Caco-2 (cell line): ENCODE measurements around the gene TCF7L2. TPM values are rescaled to one million over a fixed set of nuclear protein-coding genes. Genes with fewer than 3 reads are reported as not detected.

Experiments
- BruUV-seq: library from RNA; stranded (reverse); fragments of 400-500 nt; replicated peaks from 2 replicates; lab custom pipeline; 2021; lab: Mats Ljungman, UMichigan
- CTCF ChIA-PET: fragments of 300-600 bp; sonication (Branson Sonifier 250); formaldehyde crosslinking; loops from one replicate; lab custom pipeline; 2022; ENCODE audit warnings: antibody characterized with exemption; lab: Charles Lee
- POLR2A ChIA-PET: fragments of 300-600 bp; sonication (Branson Sonifier 250); formaldehyde crosslinking; loops from one replicate; lab custom pipeline; 2022; ENCODE audit warnings: antibody characterized with exemption; lab: Charles Lee
- DNase-seq, 2 experiments: peaks; one replicate each; pipeline versions ENCODE4 v3.0.0 to v3.0.0-alpha.2; 2020 to 2022
- H3K27me3 ChIP-seq: replicated peaks from 2 replicates; pipeline ENCODE4 v1.6.0; 2011; ENCODE audit warnings: low read length; ENCODE audit not compliant: control insufficient read depth, insufficient read depth
- H3K36me3 ChIP-seq: 2 replicates; pipeline ENCODE4 v1.5.1; 2011; ENCODE audit warnings: low read length; ENCODE audit not compliant: control insufficient read depth, insufficient read depth
- H3K4me1 ChIP-seq: fragments of 250-450 bp; sonication (Bioruptor Pico); 2 replicates; pipeline ENCODE4 v1.5.1; 2020; ENCODE audit warnings: mild to moderate bottlenecking
- H3K4me3 ChIP-seq: 2 replicates; pipeline ENCODE4 v1.5.1; 2011; ENCODE audit warnings: low read depth, mild to moderate bottlenecking, control low read depth, low read length
- H3K9me3 ChIP-seq: fragments of 250-450 bp; sonication (Bioruptor Pico); 2 replicates; pipeline ENCODE4 v1.5.1; 2020; ENCODE audit warnings: mild to moderate bottlenecking, moderate library complexity
- H3K27ac Mint-ChIP-seq: one replicate; pipeline ENCODE4 v1.8.0; 2022; ENCODE audit warnings: mixed read lengths; ENCODE audit not compliant: unreplicated experiment
- H3K27me3 Mint-ChIP-seq: one replicate; pipeline ENCODE4 v1.8.0; 2022; ENCODE audit warnings: mixed read lengths; ENCODE audit not compliant: insufficient read depth, unreplicated experiment
- H3K36me3 Mint-ChIP-seq: one replicate; pipeline ENCODE4 v1.8.0; 2022; ENCODE audit warnings: mild to moderate bottlenecking, mixed read lengths; ENCODE audit not compliant: insufficient read depth, unreplicated experiment
- H3K4me1 Mint-ChIP-seq: one replicate; pipeline ENCODE4 v1.8.0; 2022; ENCODE audit warnings: low read depth, mixed read lengths; ENCODE audit not compliant: unreplicated experiment
- H3K4me3 Mint-ChIP-seq: one replicate; pipeline ENCODE4 v1.8.0; 2022; ENCODE audit warnings: mild to moderate bottlenecking, moderate library complexity, mixed read lengths; ENCODE audit not compliant: unreplicated experiment
- H3K9me3 Mint-ChIP-seq: one replicate; pipeline ENCODE4 v1.8.0; 2022; ENCODE audit warnings: mixed read lengths; ENCODE audit not compliant: unreplicated experiment
- CTCF ChIP-seq, 2 experiments: fragments of 200-600 bp in 1 of 2; IDR thresholded peaks; 1 replicate in 1 of 2; 2 replicates in 1 of 2; pipeline versions ENCODE4 v1.5.1 to v1.8.0; 2011 to 2022; ENCODE audit warnings: antibody characterized with exemption in 1 of 2, control low read depth in 1 of 2, inconsistent platforms in 1 of 2, low read depth in 1 of 2, low read length in 1 of 2, mild to moderate bottlenecking in 1 of 2, moderate library complexity in 1 of 2; ENCODE audit not compliant: insufficient read depth in 1 of 2, severe bottlenecking in 1 of 2, unreplicated experiment in 1 of 2
- intact Hi-C: fragments of 100-400 bp; cut with micrococcal nuclease; formaldehyde crosslinking; loops from one replicate; pipeline ENCODE4 v1.10.0; 2022; ENCODE audit not compliant: unreplicated experiment
- total RNA-seq: library from RNA; stranded (reverse); gene quantifications from 2 replicates; pipeline ENCODE4 v1.2.3, GENCODE V29; 2022

TCF7L2 gene
- total RNA-seq, 1 experiment from 2014 or later, result 45.4 TPM

- DNase-seq, result no peak
- no peak overlapping the region for H3K27ac Mint-ChIP-seq
- no peaks in the 10 kb centered on the region for H3K27me3 Mint-ChIP-seq
- BruUV-seq, result no TSS peak
- H3K9me3 Mint-ChIP-seq, result no peaks in the 10 kb centered on the region
- CTCF ChIA-PET, result no interaction called here
- POLR2A ChIA-PET, result no interaction called here
- intact Hi-C loops, result no loop called here
- Histone ChIP-seq H3K36me3 (peaks cover 15% of the 10 kb centered on the region), H3K9me3 (no peaks in the 10 kb centered on the region), H3K4me3 (no peak overlapping the region), H3K4me1 (no peaks in the 10 kb centered on the region), H3K27me3 (no peaks in the 10 kb centered on the region)
- no peaks in the 10 kb centered on the region for H3K4me1 Mint-ChIP-seq
- TF ChIP-seq CTCF (IDR thresholded peaks at IDR 0.05; ENCODE audit: insufficient read depth in 1 of 2, low read depth in 1 of 2, low read length in 1 of 2, severe bottlenecking in 1 of 2, unreplicated experiment in 1 of 2), result no peak
- no peak overlapping the region for H3K4me3 Mint-ChIP-seq
- peaks cover 75% of the 10 kb centered on the region for H3K36me3 Mint-ChIP-seq
Observed at GRCh38 chr10:113151190-113151666, 201.2 kb downstream of the TCF7L2 start.

GRCh38 chr10:113153493-113154102 is 203.6 kb downstream of the TCF7L2 start:
- BruUV-seq, result no TSS peak
- Histone ChIP-seq H3K4me1 (no peaks in the 10 kb centered on the region), H3K4me3 (no peak overlapping the region), H3K9me3 (no peaks in the 10 kb centered on the region), H3K27me3 (no peaks in the 10 kb centered on the region), H3K36me3 (peaks cover 19% of the 10 kb centered on the region)
- no peaks in the 10 kb centered on the region for H3K27me3 Mint-ChIP-seq
- no peaks in the 10 kb centered on the region for H3K9me3 Mint-ChIP-seq
- intact Hi-C loops, result no loop called here
- POLR2A ChIA-PET, result no interaction called here
- DNase-seq, result peak in 1 of 2 experiments; percentile 28
- no peak overlapping the region for H3K27ac Mint-ChIP-seq
- no peaks in the 10 kb centered on the region for H3K4me1 Mint-ChIP-seq
- peaks cover 83% of the 10 kb centered on the region for H3K36me3 Mint-ChIP-seq
- CTCF ChIA-PET, result no interaction called here
- TF ChIP-seq CTCF (IDR thresholded peaks at IDR 0.05; ENCODE audit: insufficient read depth in 1 of 2, low read depth in 1 of 2, low read length in 1 of 2, severe bottlenecking in 1 of 2, unreplicated experiment in 1 of 2), result no peak
- no peak overlapping the region for H3K4me3 Mint-ChIP-seq

- H3K27me3 Mint-ChIP-seq, result no peaks in the 10 kb centered on the region
- peaks cover 17% of the 10 kb centered on the region for H3K36me3 ChIP-seq
- intact Hi-C loops, result no loop called here
- H3K4me3 Mint-ChIP-seq, result no peak overlapping the region
- POLR2A ChIA-PET, result no interaction called here
- H3K27me3 ChIP-seq, result no peaks in the 10 kb centered on the region
- peaks cover 79% of the 10 kb centered on the region for H3K36me3 Mint-ChIP-seq
- CTCF ChIA-PET, result no interaction called here
- no TSS peak for BruUV-seq
- TF ChIP-seq CTCF (IDR thresholded peaks at IDR 0.05; ENCODE audit: insufficient read depth in 1 of 2, low read depth in 1 of 2, low read length in 1 of 2, severe bottlenecking in 1 of 2, unreplicated experiment in 1 of 2), result no peak
- H3K4me1 ChIP-seq, result no peaks in the 10 kb centered on the region
- no peak for DNase-seq
- no peaks in the 10 kb centered on the region for H3K9me3 ChIP-seq
- H3K27ac Mint-ChIP-seq, result no peak overlapping the region
- no peaks in the 10 kb centered on the region for H3K9me3 Mint-ChIP-seq
- no peaks in the 10 kb centered on the region for H3K4me1 Mint-ChIP-seq
- H3K4me3 ChIP-seq, result no peak overlapping the region
Observed at GRCh38 chr10:113157441-113157840, 207.4 kb downstream of the TCF7L2 start.
